K562 (cell line): ENCODE data around the gene SPATS2. TPM values are rescaled to one million over a fixed set of nuclear protein-coding genes. Genes with fewer than 3 reads are reported as not detected.

Experiments used
- CTBP1 ChIP-seq: fragments of 450-650 bp; IDR thresholded peaks from 2 replicates; pipeline ENCODE4 v1.6.1; 2016; ENCODE audit warnings: borderline replicate concordance
- ELF1 ChIP-seq: fragments of 200-800 bp; sonication (Bioruptor generic); IDR thresholded peaks from 2 replicates; pipeline ENCODE4 v1.6.1; 2016; ENCODE audit warnings: missing genetic modification characterization, missing compliant biosample characterization
- FOSL1 ChIP-seq: fragments of 200-800 bp; sonication (Bioruptor generic); conservative IDR thresholded peaks from 2 replicates; pipeline ENCODE4 v1.6.1; 2016; ENCODE audit warnings: missing genetic modification characterization, missing compliant biosample characterization
- GTF2F1 ChIP-seq: IDR thresholded peaks from 2 replicates; pipeline ENCODE4 v1.6.1; 2011; ENCODE audit warnings: low read depth, low read length, improper control_type of control experiment
- KLF10 ChIP-seq: fragments of 250-450 bp; sonication (Bioruptor Pico); IDR thresholded peaks from 2 replicates; pipeline ENCODE4 v1.6.1; 2021; ENCODE audit warnings: matching md5 sums
- MBD1 ChIP-seq: fragments of 250-450 bp; sonication (Bioruptor Pico); IDR thresholded peaks from 2 replicates; pipeline ENCODE4 v1.8.0; 2022; ENCODE audit warnings: inconsistent platforms
- MYC ChIP-seq, 2 experiments: fragments of 250-450 bp in 1 of 2; sonication (Bioruptor Pico) in 1 of 2; IDR thresholded peaks; 2 replicates each; pipeline versions ENCODE4 v1.5.1 to v1.6.1; 2012 to 2021; ENCODE audit warnings: low read depth in 2 of 2, borderline replicate concordance in 1 of 2, improper control_type of control experiment in 1 of 2, low read length in 1 of 2, mild to moderate bottlenecking in 1 of 2, moderate library complexity in 1 of 2
- NR0B1 ChIP-seq: fragments of 450-650 bp; IDR thresholded peaks from one replicate; pipeline ENCODE4 v1.6.1; 2018; ENCODE audit warnings: mild to moderate bottlenecking, moderate library complexity; ENCODE audit not compliant: partially characterized antibody
- PRPF4 ChIP-seq: fragments of 200-400 bp; formaldehyde crosslinking; IDR thresholded peaks from one replicate; pipeline ENCODE4 v1.6.1; 2017; ENCODE audit warnings: low read length, low read depth, mild to moderate bottlenecking; ENCODE audit not compliant: insufficient read depth, poor library complexity, severe bottlenecking
- RFX5 ChIP-seq: IDR thresholded peaks from 2 replicates; pipeline ENCODE4 v1.6.1; 2011; ENCODE audit warnings: low read depth, mild to moderate bottlenecking, improper control_type of control experiment, low read length
- RREB1 ChIP-seq: fragments of 250-450 bp; sonication (Bioruptor Pico); IDR thresholded peaks from 2 replicates; pipeline ENCODE4 v1.4.0; 2020
- SAFB ChIP-seq: fragments of 200-400 bp; formaldehyde crosslinking; IDR thresholded peaks from 2 replicates; pipeline ENCODE4 v1.6.1; 2017; ENCODE audit warnings: low read depth, low read length, borderline replicate concordance
- SOX6 ChIP-seq: fragments of 450-650 bp; IDR thresholded peaks from 2 replicates; pipeline ENCODE4 v1.6.1; 2014; ENCODE audit warnings: mild to moderate bottlenecking
- ZHX1 ChIP-seq: fragments of 150-350 bp; conservative IDR thresholded peaks from 2 replicates; pipeline ENCODE4 v1.6.1; 2014; ENCODE audit warnings: low read length
- ZNF124 ChIP-seq: sonication (generic); formaldehyde crosslinking; IDR thresholded peaks from 2 replicates; pipeline ENCODE4 v1.8.1; 2022; ENCODE audit warnings: missing genetic modification reagents
- polyA plus RNA-seq, 8 experiments: library from polyadenylated mRNA; depleted of rRNA in 4 of 8; stranded (reverse) in 5 of 8; unstranded in 3 of 8; fragments of >200 nt; fragmentation: Nextera tagmentation in 2 of 8; fragmentation: Illumina TruSeq in 1 of 8; extraction: Ambion mirVana in 2 of 8; extraction: Trizol in 1 of 8; gene quantifications; 2 replicates each; pipeline versions ENCODE4 v1.2.1 to v1.2.3, GENCODE V29; 2011 to 2014; ENCODE audit warnings: inconsistent platforms in 1 of 8, missing spikeins in 1 of 8
- total RNA-seq, 7 experiments: library from RNA; depleted of rRNA in 6 of 7; stranded (reverse); fragments of >200 nt in 6 of 7; fragmentation: Illumina TruSeq in 2 of 7; extraction: Trizol in 2 of 7; gene quantifications; 2 replicates each; pipeline versions ENCODE4 v1.2.1 to v1.2.3, GENCODE V29; 2011 to 2021; ENCODE audit warnings: low replicate concordance in 1 of 7

The SPATS2 gene
- total and polyA plus RNA-seq, 9 of the 15 experiments (the other 6 are each of a cell fraction or from before 2014, with no cell fraction given): 5.4 to 48.2 (median 17.5) TPM

- 0 out of 2 replicates have a peak, but pooled peaks have one; percentile 26 for TF ChIP-seq RREB1 (CRISPR knock-in tag)
- TF ChIP-seq NR0B1: no peak
- TF ChIP-seq CTBP1: no peak
- TF ChIP-seq FOSL1: no peak
- no peak for TF ChIP-seq MBD1 (CRISPR knock-in tag)
- no peak for TF ChIP-seq RFX5
- TF ChIP-seq ZHX1: no peak
- TF ChIP-seq ELF1 (tag): no peak
- TF ChIP-seq MYC (IDR thresholded peaks at IDR 0.05; ENCODE audit: low read depth, low read length): peak; percentile 29; the same call in 1 of the 2 replicates
- 0 out of 2 replicates have a peak, but pooled peaks have one; percentile 36 for TF ChIP-seq MYC (CRISPR knock-in tag; IDR thresholded peaks at IDR 0.05; ENCODE audit: borderline replicate concordance, low read depth)
- no peak for TF ChIP-seq KLF10
- no peak for TF ChIP-seq SAFB
- no peak for TF ChIP-seq PRPF4
- no peak for TF ChIP-seq ZNF124 (CRISPR knock-in tag)
- no peak for TF ChIP-seq SOX6
- no peak; the same call in 1 of the 2 replicates for TF ChIP-seq GTF2F1
These were observed 44.3 kb upstream of the SPATS2 start, which contains the start of gene TROAP (continued) for GRCh38 chr12:49322708-49323523.
